Measurements from ENCODE around the gene SHKBP1.

DNA sequence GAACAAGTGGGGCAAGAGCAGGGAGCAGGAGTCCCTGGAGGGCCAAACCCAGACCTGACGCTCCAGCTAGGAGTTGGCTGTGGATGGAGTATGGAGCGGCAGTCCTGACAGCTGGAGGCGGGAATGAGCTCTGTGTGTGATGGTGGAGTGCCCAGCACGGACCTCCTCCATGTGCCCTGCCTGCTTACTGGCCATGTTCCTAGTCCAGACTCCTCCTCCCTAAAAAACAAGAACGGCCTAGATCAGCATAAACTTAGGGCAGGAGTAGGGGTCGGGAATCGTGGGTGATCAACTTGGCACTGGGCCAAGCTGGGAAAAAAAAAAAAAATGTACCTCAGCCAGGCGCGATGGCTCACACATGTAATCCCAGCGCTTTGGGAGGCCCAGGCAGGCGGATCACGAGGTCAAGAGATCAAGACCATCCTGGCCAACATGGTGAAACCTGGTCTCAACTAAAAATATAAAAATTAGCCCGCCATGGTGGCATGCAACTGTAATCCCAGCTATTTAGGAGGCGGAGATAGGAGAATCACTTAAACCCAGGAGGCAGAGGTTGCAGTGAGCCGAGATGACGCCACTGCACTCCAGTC is 54.0 kb downstream of the SHKBP1 start:
- no peak for TF ChIP-seq ZNF121 (tag by site-specific recombination; IDR thresholded peaks at IDR 0.05)
- TF ChIP-seq, protein P1, sequence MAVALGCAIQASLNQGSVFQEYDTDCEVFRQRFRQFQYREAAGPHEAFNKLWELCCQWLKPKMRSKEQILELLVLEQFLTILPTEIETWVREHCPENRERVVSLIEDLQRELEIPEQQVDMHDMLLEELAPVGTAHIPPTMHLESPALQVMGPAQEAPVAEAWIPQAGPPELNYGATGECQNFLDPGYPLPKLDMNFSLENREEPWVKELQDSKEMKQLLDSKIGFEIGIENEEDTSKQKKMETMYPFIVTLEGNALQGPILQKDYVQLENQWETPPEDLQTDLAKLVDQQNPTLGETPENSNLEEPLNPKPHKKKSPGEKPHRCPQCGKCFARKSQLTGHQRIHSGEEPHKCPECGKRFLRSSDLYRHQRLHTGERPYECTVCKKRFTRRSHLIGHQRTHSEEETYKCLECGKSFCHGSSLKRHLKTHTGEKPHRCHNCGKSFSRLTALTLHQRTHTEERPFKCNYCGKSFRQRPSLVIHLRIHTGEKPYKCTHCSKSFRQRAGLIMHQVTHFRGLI (tag by site-specific recombination; IDR thresholded peaks at IDR 0.05): no peak
- TF ChIP-seq, protein P2, sequence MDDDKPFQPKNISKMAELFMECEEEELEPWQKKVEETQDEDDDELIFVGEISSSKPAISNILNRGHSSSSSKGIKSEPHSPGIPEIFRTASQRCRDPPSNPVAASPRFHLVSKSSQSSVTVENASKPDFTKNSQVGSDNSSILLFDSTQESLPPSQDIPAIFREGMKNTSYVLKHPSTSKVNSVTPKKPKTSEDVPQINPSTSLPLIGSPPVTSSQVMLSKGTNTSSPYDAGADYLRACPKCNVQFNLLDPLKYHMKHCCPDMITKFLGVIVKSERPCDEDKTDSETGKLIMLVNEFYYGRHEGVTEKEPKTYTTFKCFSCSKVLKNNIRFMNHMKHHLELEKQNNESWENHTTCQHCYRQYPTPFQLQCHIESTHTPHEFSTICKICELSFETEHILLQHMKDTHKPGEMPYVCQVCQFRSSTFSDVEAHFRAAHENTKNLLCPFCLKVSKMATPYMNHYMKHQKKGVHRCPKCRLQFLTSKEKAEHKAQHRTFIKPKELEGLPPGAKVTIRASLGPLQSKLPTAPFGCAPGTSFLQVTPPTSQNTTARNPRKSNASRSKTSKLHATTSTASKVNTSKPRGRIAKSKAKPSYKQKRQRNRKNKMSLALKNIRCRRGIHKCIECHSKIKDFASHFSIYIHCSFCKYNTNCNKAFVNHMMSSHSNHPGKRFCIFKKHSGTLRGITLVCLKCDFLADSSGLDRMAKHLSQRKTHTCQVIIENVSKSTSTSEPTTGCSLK (tag by site-specific recombination; IDR thresholded peaks at IDR 0.05): no peak
- TF ChIP-seq, protein P3, sequence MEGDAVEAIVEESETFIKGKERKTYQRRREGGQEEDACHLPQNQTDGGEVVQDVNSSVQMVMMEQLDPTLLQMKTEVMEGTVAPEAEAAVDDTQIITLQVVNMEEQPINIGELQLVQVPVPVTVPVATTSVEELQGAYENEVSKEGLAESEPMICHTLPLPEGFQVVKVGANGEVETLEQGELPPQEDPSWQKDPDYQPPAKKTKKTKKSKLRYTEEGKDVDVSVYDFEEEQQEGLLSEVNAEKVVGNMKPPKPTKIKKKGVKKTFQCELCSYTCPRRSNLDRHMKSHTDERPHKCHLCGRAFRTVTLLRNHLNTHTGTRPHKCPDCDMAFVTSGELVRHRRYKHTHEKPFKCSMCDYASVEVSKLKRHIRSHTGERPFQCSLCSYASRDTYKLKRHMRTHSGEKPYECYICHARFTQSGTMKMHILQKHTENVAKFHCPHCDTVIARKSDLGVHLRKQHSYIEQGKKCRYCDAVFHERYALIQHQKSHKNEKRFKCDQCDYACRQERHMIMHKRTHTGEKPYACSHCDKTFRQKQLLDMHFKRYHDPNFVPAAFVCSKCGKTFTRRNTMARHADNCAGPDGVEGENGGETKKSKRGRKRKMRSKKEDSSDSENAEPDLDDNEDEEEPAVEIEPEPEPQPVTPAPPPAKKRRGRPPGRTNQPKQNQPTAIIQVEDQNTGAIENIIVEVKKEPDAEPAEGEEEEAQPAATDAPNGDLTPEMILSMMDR (tag by site-specific recombination; IDR thresholded peaks at IDR 0.05): no peak
- TF ChIP-seq YY1 (tag by site-specific recombination; IDR thresholded peaks at IDR 0.05): no peak
- TF ChIP-seq ZNF621 (tag by site-specific recombination; IDR thresholded peaks at IDR 0.05): no peak
- TF ChIP-seq, protein P4, sequence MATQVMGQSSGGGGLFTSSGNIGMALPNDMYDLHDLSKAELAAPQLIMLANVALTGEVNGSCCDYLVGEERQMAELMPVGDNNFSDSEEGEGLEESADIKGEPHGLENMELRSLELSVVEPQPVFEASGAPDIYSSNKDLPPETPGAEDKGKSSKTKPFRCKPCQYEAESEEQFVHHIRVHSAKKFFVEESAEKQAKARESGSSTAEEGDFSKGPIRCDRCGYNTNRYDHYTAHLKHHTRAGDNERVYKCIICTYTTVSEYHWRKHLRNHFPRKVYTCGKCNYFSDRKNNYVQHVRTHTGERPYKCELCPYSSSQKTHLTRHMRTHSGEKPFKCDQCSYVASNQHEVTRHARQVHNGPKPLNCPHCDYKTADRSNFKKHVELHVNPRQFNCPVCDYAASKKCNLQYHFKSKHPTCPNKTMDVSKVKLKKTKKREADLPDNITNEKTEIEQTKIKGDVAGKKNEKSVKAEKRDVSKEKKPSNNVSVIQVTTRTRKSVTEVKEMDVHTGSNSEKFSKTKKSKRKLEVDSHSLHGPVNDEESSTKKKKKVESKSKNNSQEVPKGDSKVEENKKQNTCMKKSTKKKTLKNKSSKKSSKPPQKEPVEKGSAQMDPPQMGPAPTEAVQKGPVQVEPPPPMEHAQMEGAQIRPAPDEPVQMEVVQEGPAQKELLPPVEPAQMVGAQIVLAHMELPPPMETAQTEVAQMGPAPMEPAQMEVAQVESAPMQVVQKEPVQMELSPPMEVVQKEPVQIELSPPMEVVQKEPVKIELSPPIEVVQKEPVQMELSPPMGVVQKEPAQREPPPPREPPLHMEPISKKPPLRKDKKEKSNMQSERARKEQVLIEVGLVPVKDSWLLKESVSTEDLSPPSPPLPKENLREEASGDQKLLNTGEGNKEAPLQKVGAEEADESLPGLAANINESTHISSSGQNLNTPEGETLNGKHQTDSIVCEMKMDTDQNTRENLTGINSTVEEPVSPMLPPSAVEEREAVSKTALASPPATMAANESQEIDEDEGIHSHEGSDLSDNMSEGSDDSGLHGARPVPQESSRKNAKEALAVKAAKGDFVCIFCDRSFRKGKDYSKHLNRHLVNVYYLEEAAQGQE (tag by site-specific recombination; IDR thresholded peaks at IDR 0.05): no peak
